LNCAP (cell line): ENCODE data around the gene ACOX3.

ENCODE experiments used
- TF ChIP-seq, protein P1 (sequence below): fragments of 450-650 bp; IDR thresholded peaks from 2 replicates; pipeline ENCODE4 v1.5.1; 2017; ENCODE audit warnings: mild to moderate bottlenecking

ACOX3 gene

DNA sequence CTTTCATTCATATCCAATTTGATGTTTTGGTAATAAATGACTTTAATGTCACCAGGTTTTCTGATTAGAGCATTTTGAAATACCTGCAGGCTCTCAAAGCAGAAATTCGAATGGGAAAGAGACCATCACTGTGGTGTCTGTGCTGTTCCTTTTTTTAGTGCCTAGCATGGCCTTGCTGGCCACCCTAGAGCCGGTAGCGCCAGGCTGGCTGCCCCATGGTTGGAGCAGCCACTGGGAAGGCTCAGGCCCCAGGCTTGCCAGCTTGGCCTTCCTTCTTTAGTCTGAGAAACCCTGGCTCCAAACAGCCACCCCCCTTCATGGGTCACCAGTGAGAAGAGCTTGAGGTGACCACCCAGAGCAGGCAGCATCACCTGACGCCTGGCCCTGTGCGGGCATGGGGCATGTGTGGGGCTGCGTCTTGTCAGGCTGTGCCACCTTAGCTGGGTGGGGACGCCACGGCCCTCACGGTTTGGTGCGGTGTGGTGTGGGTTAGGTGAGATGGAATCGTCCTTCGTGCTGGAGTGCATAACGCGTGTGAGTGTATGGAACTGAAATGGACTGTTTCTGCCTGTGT lies 30.0 kb upstream of the ACOX3 start:
- TF ChIP-seq, protein P1, sequence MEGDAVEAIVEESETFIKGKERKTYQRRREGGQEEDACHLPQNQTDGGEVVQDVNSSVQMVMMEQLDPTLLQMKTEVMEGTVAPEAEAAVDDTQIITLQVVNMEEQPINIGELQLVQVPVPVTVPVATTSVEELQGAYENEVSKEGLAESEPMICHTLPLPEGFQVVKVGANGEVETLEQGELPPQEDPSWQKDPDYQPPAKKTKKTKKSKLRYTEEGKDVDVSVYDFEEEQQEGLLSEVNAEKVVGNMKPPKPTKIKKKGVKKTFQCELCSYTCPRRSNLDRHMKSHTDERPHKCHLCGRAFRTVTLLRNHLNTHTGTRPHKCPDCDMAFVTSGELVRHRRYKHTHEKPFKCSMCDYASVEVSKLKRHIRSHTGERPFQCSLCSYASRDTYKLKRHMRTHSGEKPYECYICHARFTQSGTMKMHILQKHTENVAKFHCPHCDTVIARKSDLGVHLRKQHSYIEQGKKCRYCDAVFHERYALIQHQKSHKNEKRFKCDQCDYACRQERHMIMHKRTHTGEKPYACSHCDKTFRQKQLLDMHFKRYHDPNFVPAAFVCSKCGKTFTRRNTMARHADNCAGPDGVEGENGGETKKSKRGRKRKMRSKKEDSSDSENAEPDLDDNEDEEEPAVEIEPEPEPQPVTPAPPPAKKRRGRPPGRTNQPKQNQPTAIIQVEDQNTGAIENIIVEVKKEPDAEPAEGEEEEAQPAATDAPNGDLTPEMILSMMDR: no peak

DNA sequence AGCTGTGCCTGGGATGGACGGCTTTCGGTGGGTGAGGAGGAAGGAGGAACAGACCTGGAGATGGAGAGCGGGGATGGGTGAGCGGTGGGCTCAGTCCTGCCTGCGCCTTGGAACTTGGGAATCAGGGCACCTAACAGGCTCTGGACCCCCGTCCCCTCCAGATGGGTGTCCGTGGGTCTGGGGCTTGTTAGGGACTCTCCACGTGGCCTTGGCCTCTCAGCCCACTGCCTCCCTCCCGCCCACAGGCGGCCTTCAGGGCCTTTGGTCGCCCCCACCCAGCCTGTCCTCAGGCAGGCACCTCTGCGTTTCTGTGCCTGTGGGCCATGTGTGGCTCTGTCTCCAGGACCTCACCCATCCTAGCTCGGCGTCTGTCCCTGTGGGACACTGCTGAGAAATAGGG lies 29.0 kb upstream of the ACOX3 start:
- TF ChIP-seq, protein P1: no peak

- TF ChIP-seq, protein P1: peak; percentile 96
These were observed 28.4 kb upstream of the ACOX3 start for GRCh38 chr4:8468746-8469535.

GRCh38 chr4:8467016-8467415 lies 26.5 kb upstream of the ACOX3 start:
- TF ChIP-seq, protein P1: no peak

DNA sequence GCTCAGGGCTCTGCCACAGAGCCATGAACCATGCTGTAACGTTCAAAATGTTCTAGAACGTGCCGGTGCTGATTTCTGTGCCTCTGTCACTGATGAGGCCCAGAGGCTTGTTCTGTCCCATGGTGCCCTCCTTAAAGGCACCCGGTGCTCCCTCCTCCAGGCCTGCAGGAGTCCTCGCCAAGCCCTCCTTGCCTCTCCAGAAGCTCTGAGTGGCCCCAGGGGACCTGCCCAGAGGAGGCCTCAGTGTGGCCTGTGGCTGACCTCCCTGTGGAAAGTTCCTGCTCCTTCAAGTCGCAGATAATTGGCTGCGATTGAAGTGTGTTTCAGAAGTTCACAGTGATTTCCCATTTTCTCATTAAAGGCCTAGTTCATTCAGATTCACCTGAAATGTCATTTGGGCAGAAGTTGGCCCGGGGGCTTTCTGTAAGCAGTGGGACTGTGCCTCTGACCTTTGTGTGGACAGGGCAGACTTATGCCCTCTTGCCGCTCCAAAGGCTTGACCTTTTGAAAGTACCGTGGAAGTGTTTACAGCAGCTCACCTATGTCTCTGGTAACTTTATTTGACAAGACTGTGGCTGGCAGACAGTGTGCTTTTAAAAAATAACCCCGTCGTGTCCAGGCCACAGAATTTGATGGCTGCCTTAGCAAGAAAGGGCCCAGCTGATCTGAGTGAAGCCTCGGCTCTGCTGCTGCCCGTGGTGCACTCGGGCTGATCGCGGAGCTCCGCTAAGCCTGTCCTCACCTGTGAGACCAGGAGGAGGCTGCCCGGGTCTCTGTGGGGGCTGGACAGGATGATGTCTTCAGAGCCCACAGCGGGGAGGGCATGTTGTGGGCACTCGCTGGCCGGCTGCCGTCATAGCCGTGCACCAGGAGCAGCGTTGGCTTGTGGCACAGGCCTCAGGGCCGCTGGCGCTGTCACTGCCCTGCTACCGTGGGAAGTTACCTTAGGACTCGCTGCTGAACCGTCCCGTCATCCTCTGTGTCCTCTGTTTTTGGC lies 25.4 kb upstream of the ACOX3 start:
- TF ChIP-seq, protein P1: no peak

DNA sequence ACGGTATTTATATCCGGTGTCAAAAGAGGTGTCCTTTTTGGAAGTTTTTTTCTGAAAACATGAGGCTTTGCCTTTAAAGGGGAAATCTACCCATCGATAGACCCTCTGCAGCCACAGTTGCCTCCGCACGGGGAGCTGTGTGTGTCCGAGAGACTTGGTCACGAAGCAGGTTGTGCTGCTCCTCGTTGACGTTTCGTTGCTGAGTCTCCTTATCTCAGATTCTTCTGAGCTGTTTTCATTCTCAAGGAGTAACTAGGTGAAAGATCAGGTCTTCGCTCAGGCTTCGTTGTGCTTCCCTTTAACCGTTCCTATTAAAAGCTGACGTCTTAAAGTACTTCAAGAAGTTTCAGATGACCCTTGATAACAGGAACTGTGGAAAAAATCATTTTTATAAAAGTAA lies 23.9 kb upstream of the ACOX3 start:
- TF ChIP-seq, protein P1: no peak

GRCh38 chr4:8463811-8464210 lies 23.3 kb upstream of the ACOX3 start:
- TF ChIP-seq, protein P1: no peak
